ENCODE results near the gene DHRSX.
"Not testable (repeated sequence)": the region's sequence is repeated elsewhere in the genome, so short reads cannot be mapped to it uniquely, and the experiment has no call there.

DNA sequence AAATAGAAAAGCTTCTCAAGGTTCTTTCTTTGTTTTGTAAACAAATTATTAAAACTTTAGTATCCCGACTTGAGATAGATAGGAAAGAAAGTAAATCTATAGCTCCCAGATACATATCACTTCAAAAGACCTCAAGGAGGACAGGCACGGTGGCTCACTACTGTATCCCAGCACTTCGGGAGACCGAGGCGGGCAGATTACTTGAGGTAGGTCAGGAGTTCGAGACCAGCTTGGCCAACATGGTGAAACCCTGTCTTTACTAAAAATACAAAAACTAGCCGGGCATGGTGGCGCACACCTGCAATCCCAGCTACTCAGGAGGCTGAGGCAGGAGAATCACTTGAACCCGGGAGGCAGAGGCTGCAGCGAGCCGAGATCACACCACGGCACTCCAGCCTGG lies 260.0 kb downstream of the DHRSX start:
- TF ChIP-seq, protein P1, sequence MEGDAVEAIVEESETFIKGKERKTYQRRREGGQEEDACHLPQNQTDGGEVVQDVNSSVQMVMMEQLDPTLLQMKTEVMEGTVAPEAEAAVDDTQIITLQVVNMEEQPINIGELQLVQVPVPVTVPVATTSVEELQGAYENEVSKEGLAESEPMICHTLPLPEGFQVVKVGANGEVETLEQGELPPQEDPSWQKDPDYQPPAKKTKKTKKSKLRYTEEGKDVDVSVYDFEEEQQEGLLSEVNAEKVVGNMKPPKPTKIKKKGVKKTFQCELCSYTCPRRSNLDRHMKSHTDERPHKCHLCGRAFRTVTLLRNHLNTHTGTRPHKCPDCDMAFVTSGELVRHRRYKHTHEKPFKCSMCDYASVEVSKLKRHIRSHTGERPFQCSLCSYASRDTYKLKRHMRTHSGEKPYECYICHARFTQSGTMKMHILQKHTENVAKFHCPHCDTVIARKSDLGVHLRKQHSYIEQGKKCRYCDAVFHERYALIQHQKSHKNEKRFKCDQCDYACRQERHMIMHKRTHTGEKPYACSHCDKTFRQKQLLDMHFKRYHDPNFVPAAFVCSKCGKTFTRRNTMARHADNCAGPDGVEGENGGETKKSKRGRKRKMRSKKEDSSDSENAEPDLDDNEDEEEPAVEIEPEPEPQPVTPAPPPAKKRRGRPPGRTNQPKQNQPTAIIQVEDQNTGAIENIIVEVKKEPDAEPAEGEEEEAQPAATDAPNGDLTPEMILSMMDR (IDR thresholded peaks at IDR 0.05; ENCODE audit: insufficient read depth, low read length, poor library complexity, severe bottlenecking): not testable (repeated sequence)
- not testable (repeated sequence) for TF ChIP-seq EZH2phosphoT487 (conservative IDR thresholded peaks at IDR 0.05; ENCODE audit: low read length)

Data from SU-DHL-6 (cell line).